ENCODE results near the gene RNF167.

GRCh38 chr17:4895657-4896331, 44.3 kb upstream of the RNF167 start:
- TF ChIP-seq CTCF (IDR thresholded peaks at IDR 0.05) (no peak), POLR2A (IDR thresholded peaks at IDR 0.05) (no peak), POLR2AphosphoS5 (IDR thresholded peaks at IDR 0.05) (no peak)
